ENCODE data around the gene SORL1.

SORL1 gene

GRCh38 chr11:121615501-121615900 lies 163.4 kb downstream of the SORL1 start:
- WGBS, 2 experiments = 95 to 96% methylated on average over 3 of the region's 3 CpGs
- Histone ChIP-seq H3K36me3 (ENCODE audit: control insufficient read depth, insufficient read depth, low read length) (peaks cover 37% of the 10 kb centered on the region), H3K27ac (ENCODE audit: insufficient read depth, low read depth, low read length, poor library complexity, severe bottlenecking) (no peak overlapping the region)

GRCh38 chr11:121618516-121618915 lies 166.4 kb downstream of the SORL1 start:
- Histone ChIP-seq H3K36me3 (ENCODE audit: control insufficient read depth, insufficient read depth, low read length) (peaks cover 47% of the 10 kb centered on the region), H3K9me3 (ENCODE audit: control insufficient read depth, low read length) (no peaks in the 10 kb centered on the region), H3K27me3 (ENCODE audit: control insufficient read depth, insufficient read depth, low read length, poor library complexity, severe bottlenecking) (no peaks in the 10 kb centered on the region), H3K27ac (ENCODE audit: insufficient read depth, low read depth, low read length, poor library complexity, severe bottlenecking) (no peak overlapping the region), H3K4me1 (ENCODE audit: control insufficient read depth, insufficient read depth, low read length) (no peaks in the 10 kb centered on the region), H3K4me3 (ENCODE audit: insufficient read depth, low read depth, low read length) (no peak overlapping the region)
- 92 to 95% methylated on average over 6 to 7 of the region's 8 CpGs for WGBS, 2 experiments

More at GRCh38 chr11:121615501-121615900, 163.4 kb downstream of the SORL1 start:
- no peaks in the 10 kb centered on the region for H3K4me1 ChIP-seq (ENCODE audit: control insufficient read depth, insufficient read depth, low read length)
- no peak overlapping the region for H3K4me3 ChIP-seq (ENCODE audit: insufficient read depth, low read depth, low read length)
- H3K9me3 ChIP-seq (ENCODE audit: control insufficient read depth, low read length) = no peaks in the 10 kb centered on the region
- H3K27me3 ChIP-seq (ENCODE audit: control insufficient read depth, insufficient read depth, low read length, poor library complexity, severe bottlenecking) = no peaks in the 10 kb centered on the region

- Histone ChIP-seq H3K36me3 (ENCODE audit: control insufficient read depth, insufficient read depth, low read length) (peaks cover 23% of the 10 kb centered on the region), H3K4me3 (ENCODE audit: insufficient read depth, low read depth, low read length) (no peak overlapping the region), H3K27me3 (ENCODE audit: control insufficient read depth, insufficient read depth, low read length, poor library complexity, severe bottlenecking) (no peaks in the 10 kb centered on the region), H3K4me1 (ENCODE audit: control insufficient read depth, insufficient read depth, low read length) (no peaks in the 10 kb centered on the region), H3K27ac (ENCODE audit: insufficient read depth, low read depth, low read length, poor library complexity, severe bottlenecking) (no peak overlapping the region), H3K9me3 (ENCODE audit: control insufficient read depth, low read length) (no peaks in the 10 kb centered on the region)
- 93 to 96% methylated on average over 4 to 5 of the region's 7 CpGs for WGBS, 2 experiments
Measured at GRCh38 chr11:121625777-121626506, 173.8 kb downstream of the SORL1 start.

- no peak overlapping the region for H3K4me3 ChIP-seq (ENCODE audit: insufficient read depth, low read depth, low read length)
- no peaks in the 10 kb centered on the region for H3K9me3 ChIP-seq (ENCODE audit: control insufficient read depth, low read length)
- WGBS, 2 experiments = 95 to 96% methylated on average over 4 of the region's 4 CpGs
- no peaks in the 10 kb centered on the region for H3K27me3 ChIP-seq (ENCODE audit: control insufficient read depth, insufficient read depth, low read length, poor library complexity, severe bottlenecking)
- no peaks in the 10 kb centered on the region for H3K4me1 ChIP-seq (ENCODE audit: control insufficient read depth, insufficient read depth, low read length)
- H3K36me3 ChIP-seq (ENCODE audit: control insufficient read depth, insufficient read depth, low read length) = peaks cover 18% of the 10 kb centered on the region
- H3K27ac ChIP-seq (ENCODE audit: insufficient read depth, low read depth, low read length, poor library complexity, severe bottlenecking) = no peak overlapping the region
Measured at GRCh38 chr11:121626507-121626875, 174.4 kb downstream of the SORL1 start.

GRCh38 chr11:121626980-121627379 lies 174.9 kb downstream of the SORL1 start:
- no peak overlapping the region for H3K4me3 ChIP-seq (ENCODE audit: insufficient read depth, low read depth, low read length)
- WGBS, 2 experiments = 88 to 93% methylated on average over 2 of the region's 2 CpGs

GRCh38 chr11:121630041-121630440 lies 177.9 kb downstream of the SORL1 start:
- no peaks in the 10 kb centered on the region for H3K9me3 ChIP-seq (ENCODE audit: control insufficient read depth, low read length)
- H3K4me1 ChIP-seq (ENCODE audit: control insufficient read depth, insufficient read depth, low read length) = no peaks in the 10 kb centered on the region
- no peaks in the 10 kb centered on the region for H3K27me3 ChIP-seq (ENCODE audit: control insufficient read depth, insufficient read depth, low read length, poor library complexity, severe bottlenecking)
- no peak overlapping the region for H3K4me3 ChIP-seq (ENCODE audit: insufficient read depth, low read depth, low read length)
- WGBS, 2 experiments = 97 to 100% methylated on average over 1 of the region's 1 CpG
- H3K36me3 ChIP-seq (ENCODE audit: control insufficient read depth, insufficient read depth, low read length) = peaks cover 8% of the 10 kb centered on the region
- no peak overlapping the region for H3K27ac ChIP-seq (ENCODE audit: insufficient read depth, low read depth, low read length, poor library complexity, severe bottlenecking)

More at GRCh38 chr11:121626980-121627379, 174.9 kb downstream of the SORL1 start:
- H3K36me3 ChIP-seq (ENCODE audit: control insufficient read depth, insufficient read depth, low read length) = peaks cover 15% of the 10 kb centered on the region
- H3K27ac ChIP-seq (ENCODE audit: insufficient read depth, low read depth, low read length, poor library complexity, severe bottlenecking) = no peak overlapping the region
- no peaks in the 10 kb centered on the region for H3K9me3 ChIP-seq (ENCODE audit: control insufficient read depth, low read length)
- H3K27me3 ChIP-seq (ENCODE audit: control insufficient read depth, insufficient read depth, low read length, poor library complexity, severe bottlenecking) = no peaks in the 10 kb centered on the region
- H3K4me1 ChIP-seq (ENCODE audit: control insufficient read depth, insufficient read depth, low read length) = no peaks in the 10 kb centered on the region

GRCh38 chr11:121631456-121631855 lies 179.3 kb downstream of the SORL1 start:
- H3K36me3 ChIP-seq (ENCODE audit: control insufficient read depth, insufficient read depth, low read length) = peaks cover 8% of the 10 kb centered on the region
- WGBS, 2 experiments = 100% methylated on average over 2 of the region's 2 CpGs

GRCh38 chr11:121634273-121634672 lies 182.2 kb downstream of the SORL1 start:
- H3K27ac ChIP-seq (ENCODE audit: insufficient read depth, low read depth, low read length, poor library complexity, severe bottlenecking) = no peak overlapping the region
- H3K36me3 ChIP-seq (ENCODE audit: control insufficient read depth, insufficient read depth, low read length) = no peaks in the 10 kb centered on the region
- H3K9me3 ChIP-seq (ENCODE audit: control insufficient read depth, low read length) = no peaks in the 10 kb centered on the region
- no peaks in the 10 kb centered on the region for H3K27me3 ChIP-seq (ENCODE audit: control insufficient read depth, insufficient read depth, low read length, poor library complexity, severe bottlenecking)
- WGBS, 2 experiments = 90 to 91% methylated on average over 5 of the region's 5 CpGs
- H3K4me3 ChIP-seq (ENCODE audit: insufficient read depth, low read depth, low read length) = no peak overlapping the region
- no peaks in the 10 kb centered on the region for H3K4me1 ChIP-seq (ENCODE audit: control insufficient read depth, insufficient read depth, low read length)

More at GRCh38 chr11:121631456-121631855, 179.3 kb downstream of the SORL1 start:
- no peak overlapping the region for H3K4me3 ChIP-seq (ENCODE audit: insufficient read depth, low read depth, low read length)
- H3K4me1 ChIP-seq (ENCODE audit: control insufficient read depth, insufficient read depth, low read length) = no peaks in the 10 kb centered on the region
- H3K27ac ChIP-seq (ENCODE audit: insufficient read depth, low read depth, low read length, poor library complexity, severe bottlenecking) = no peak overlapping the region
- no peaks in the 10 kb centered on the region for H3K9me3 ChIP-seq (ENCODE audit: control insufficient read depth, low read length)
- no peaks in the 10 kb centered on the region for H3K27me3 ChIP-seq (ENCODE audit: control insufficient read depth, insufficient read depth, low read length, poor library complexity, severe bottlenecking)

GRCh38 chr11:121634889-121635288 lies 182.8 kb downstream of the SORL1 start:
- Histone ChIP-seq H3K27me3 (ENCODE audit: control insufficient read depth, insufficient read depth, low read length, poor library complexity, severe bottlenecking) (no peaks in the 10 kb centered on the region), H3K36me3 (ENCODE audit: control insufficient read depth, insufficient read depth, low read length) (no peaks in the 10 kb centered on the region), H3K4me3 (ENCODE audit: insufficient read depth, low read depth, low read length) (no peak overlapping the region), H3K27ac (ENCODE audit: insufficient read depth, low read depth, low read length, poor library complexity, severe bottlenecking) (no peak overlapping the region), H3K4me1 (ENCODE audit: control insufficient read depth, insufficient read depth, low read length) (no peaks in the 10 kb centered on the region), H3K9me3 (ENCODE audit: control insufficient read depth, low read length) (no peaks in the 10 kb centered on the region)
- 92 to 94% methylated on average over 7 of the region's 7 CpGs for WGBS, 2 experiments

GRCh38 chr11:121636081-121636799 lies 184.1 kb downstream of the SORL1 start:
- Histone ChIP-seq H3K27ac (ENCODE audit: insufficient read depth, low read depth, low read length, poor library complexity, severe bottlenecking) (no peak overlapping the region), H3K4me1 (ENCODE audit: control insufficient read depth, insufficient read depth, low read length) (no peaks in the 10 kb centered on the region), H3K4me3 (ENCODE audit: insufficient read depth, low read depth, low read length) (no peak overlapping the region), H3K36me3 (ENCODE audit: control insufficient read depth, insufficient read depth, low read length) (no peaks in the 10 kb centered on the region), H3K27me3 (ENCODE audit: control insufficient read depth, insufficient read depth, low read length, poor library complexity, severe bottlenecking) (no peaks in the 10 kb centered on the region), H3K9me3 (ENCODE audit: control insufficient read depth, low read length) (no peaks in the 10 kb centered on the region)
- 76 to 88% methylated on average over 1 to 2 of the region's 2 CpGs for WGBS, 2 experiments
